PC-3 (cell line): Measurements from ENCODE around the gene FBXO24.

Experiments
- EZH2 ChIP-seq: fragments of 300-600 bp; sonication (generic); IDR thresholded peaks from one replicate; pipeline ENCODE4 v1.6.1; 2017; ENCODE audit warnings: antibody characterized with exemption, mild to moderate bottlenecking, low read length; ENCODE audit not compliant: unreplicated experiment
- EZH2phosphoT487 ChIP-seq: fragments of 300-600 bp; sonication (generic); IDR thresholded peaks from 2 replicates; pipeline ENCODE4 v1.6.1; 2018; ENCODE audit warnings: mild to moderate bottlenecking, antibody characterized with exemption, low read length, borderline replicate concordance

DNA sequence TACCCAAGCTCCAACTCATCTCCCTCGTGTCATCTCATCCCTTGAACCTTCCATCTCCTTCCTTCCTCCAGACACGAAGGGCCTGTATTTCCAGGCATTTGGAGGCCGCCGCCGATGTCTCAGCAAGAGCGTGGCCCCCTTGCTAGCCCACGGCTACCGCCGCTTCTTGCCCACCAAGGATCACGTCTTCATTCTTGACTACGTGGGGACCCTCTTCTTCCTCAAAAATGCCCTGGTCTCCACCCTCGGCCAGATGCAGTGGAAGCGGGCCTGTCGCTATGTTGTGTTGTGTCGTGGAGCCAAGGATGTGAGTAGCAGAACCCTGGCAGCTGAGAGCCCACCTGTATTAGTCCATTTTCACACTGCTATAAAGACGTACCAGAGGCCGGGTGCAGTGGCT is 5.5 kb downstream of the FBXO24 start:
- TF ChIP-seq EZH2phosphoT487 (no peak), EZH2 (no peak)
